ENCODE data around the gene MSX2. TPM values are rescaled to one million over a fixed set of nuclear protein-coding genes. Genes with fewer than 3 reads are reported as not detected.

MSX2 gene
- total RNA-seq (10 to 100 TPM; 37.7 to 39.2 TPM), polyA plus RNA-seq (ENCODE audit: insufficient read depth, low read depth, low replicate concordance) (15.8 TPM)
- long read RNA-seq, donor 1, partial matches to known transcripts = 0 of 3 reads
- long read RNA-seq, donor 1, other reads (novel, unspliced or antisense) = 0 of 3 reads
- long read RNA-seq, donor 2, partial matches to known transcripts = 0 of 4 reads
- long read RNA-seq, donor 2, other reads (novel, unspliced or antisense) = 0 of 4 reads

DNA sequence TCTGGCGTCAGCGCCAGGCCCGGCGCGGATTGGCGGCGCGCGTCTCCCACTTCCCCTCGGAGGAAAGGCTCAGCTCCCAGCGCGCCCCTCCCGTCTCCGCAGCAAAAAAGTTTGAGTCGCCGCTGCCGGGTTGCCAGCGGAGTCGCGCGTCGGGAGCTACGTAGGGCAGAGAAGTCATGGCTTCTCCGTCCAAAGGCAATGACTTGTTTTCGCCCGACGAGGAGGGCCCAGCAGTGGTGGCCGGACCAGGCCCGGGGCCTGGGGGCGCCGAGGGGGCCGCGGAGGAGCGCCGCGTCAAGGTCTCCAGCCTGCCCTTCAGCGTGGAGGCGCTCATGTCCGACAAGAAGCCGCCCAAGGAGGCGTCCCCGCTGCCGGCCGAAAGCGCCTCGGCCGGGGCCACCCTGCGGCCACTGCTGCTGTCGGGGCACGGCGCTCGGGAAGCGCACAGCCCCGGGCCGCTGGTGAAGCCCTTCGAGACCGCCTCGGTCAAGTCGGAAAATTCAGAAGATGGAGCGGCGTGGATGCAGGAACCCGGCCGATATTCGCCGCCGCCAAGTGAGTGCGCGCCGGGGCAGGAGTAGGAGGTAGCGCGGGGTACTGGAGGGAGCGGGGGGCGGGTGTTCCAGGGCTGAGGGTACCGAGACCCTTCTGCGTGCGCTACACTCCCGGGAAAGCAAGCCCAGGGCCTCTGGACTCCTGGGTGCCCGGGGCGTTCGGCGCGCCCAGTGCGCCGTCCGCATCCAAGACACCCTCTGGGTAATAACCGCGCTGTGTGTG is at the start of gene MSX2:
TSS of gene MSX2 (plus strand) at position 99 of the 777 bp plus-strand sequence. CDS start at position 177, 78 bp downstream.
- WGBS, 2 donors = 0 to 2% methylated on average over 6 to 75 of the region's 87 CpGs
- Histone ChIP-seq H3K27ac (peak within 1 kb of the TSS; percentile 71 to 79), H3K4me3 (peak within 1 kb of the TSS; percentile 68 to 70), H3K36me3 (ENCODE audit: low read depth, missing control alignments) (no peaks in the 10 kb centered on the region), H3K4me1 (peaks cover 4% of the 10 kb centered on the region), H3K27me3 (no peaks in the 10 kb centered on the region), H3K9me3 (no peaks in the 10 kb centered on the region)
- intact Hi-C loops (cut with DNase I; ENCODE audit: low total_unique reads) = no loop called here
- DNase-seq = peak; percentile 94
- TF ChIP-seq, protein P1, sequence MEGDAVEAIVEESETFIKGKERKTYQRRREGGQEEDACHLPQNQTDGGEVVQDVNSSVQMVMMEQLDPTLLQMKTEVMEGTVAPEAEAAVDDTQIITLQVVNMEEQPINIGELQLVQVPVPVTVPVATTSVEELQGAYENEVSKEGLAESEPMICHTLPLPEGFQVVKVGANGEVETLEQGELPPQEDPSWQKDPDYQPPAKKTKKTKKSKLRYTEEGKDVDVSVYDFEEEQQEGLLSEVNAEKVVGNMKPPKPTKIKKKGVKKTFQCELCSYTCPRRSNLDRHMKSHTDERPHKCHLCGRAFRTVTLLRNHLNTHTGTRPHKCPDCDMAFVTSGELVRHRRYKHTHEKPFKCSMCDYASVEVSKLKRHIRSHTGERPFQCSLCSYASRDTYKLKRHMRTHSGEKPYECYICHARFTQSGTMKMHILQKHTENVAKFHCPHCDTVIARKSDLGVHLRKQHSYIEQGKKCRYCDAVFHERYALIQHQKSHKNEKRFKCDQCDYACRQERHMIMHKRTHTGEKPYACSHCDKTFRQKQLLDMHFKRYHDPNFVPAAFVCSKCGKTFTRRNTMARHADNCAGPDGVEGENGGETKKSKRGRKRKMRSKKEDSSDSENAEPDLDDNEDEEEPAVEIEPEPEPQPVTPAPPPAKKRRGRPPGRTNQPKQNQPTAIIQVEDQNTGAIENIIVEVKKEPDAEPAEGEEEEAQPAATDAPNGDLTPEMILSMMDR (IDR thresholded peaks at IDR 0.05) = no peak
- peak; percentile 33 for TF ChIP-seq POLR2A (IDR thresholded peaks at IDR 0.05)

DNA sequence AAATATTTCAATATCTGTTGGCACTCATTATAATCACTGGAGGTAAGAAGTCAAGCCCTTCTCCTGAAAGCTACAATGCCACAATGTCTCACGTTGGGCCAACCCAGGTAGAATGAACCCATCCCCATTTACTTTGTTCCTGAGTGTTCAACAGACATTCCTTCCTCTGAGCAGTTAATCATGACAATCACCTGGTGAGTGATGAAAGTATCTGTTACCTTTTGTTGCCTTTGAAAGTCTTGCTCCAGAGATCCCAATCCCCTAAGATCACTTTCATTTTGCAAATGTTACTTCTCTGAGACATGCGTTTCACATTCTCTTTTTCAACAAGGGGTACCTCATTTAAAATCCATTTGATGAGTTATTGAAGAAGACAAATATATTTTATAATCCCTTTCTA is 49.3 kb upstream of the MSX2 start:
- 83 to 92% methylated on average over 2 of the region's 2 CpGs for WGBS, 2 donors
- TF ChIP-seq, protein P1 (IDR thresholded peaks at IDR 0.05) = no peak
- TF ChIP-seq POLR2A (IDR thresholded peaks at IDR 0.05) = no peak
- no peaks in the 10 kb centered on the region for H3K27me3 ChIP-seq
- H3K9me3 ChIP-seq = no peaks in the 10 kb centered on the region
- H3K27ac ChIP-seq = no peak overlapping the region
- no peak overlapping the region for H3K4me3 ChIP-seq
- H3K4me1 ChIP-seq = no peaks in the 10 kb centered on the region
- intact Hi-C loops (cut with DNase I; ENCODE audit: low total_unique reads) = no loop called here
- H3K36me3 ChIP-seq (ENCODE audit: low read depth, missing control alignments) = no peaks in the 10 kb centered on the region
- no peak for DNase-seq

DNA sequence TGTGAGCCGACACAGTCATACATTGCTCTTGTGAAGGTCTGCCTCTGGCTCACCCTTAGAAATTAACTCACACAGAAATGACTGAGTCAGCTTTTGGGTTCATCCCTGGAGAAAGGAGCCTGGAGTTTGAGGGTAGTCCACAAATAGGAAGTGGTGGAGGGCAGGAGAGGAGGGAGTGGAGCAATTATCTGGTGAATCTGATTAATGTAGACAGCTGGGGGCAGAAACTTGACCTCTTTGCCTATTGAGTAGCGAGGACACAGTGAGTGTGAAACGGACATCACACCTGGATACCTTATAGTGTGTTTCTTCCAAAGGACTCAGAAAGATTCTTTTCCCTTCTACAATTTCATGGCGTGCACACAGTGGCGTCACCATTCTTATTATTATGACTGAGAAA is 48.5 kb upstream of the MSX2 start:
- Histone ChIP-seq H3K27ac (no peak overlapping the region), H3K36me3 (ENCODE audit: low read depth, missing control alignments) (no peaks in the 10 kb centered on the region), H3K4me3 (no peak overlapping the region), H3K27me3 (no peaks in the 10 kb centered on the region), H3K4me1 (no peaks in the 10 kb centered on the region), H3K9me3 (no peaks in the 10 kb centered on the region)
- TF ChIP-seq POLR2A (IDR thresholded peaks at IDR 0.05) = no peak
- TF ChIP-seq, protein P1 (IDR thresholded peaks at IDR 0.05) = no peak
- 75 to 89% methylated on average over 5 of the region's 5 CpGs for WGBS, 2 donors
- intact Hi-C loops (cut with DNase I; ENCODE audit: low total_unique reads) = no loop called here
- DNase-seq = no peak

DNA sequence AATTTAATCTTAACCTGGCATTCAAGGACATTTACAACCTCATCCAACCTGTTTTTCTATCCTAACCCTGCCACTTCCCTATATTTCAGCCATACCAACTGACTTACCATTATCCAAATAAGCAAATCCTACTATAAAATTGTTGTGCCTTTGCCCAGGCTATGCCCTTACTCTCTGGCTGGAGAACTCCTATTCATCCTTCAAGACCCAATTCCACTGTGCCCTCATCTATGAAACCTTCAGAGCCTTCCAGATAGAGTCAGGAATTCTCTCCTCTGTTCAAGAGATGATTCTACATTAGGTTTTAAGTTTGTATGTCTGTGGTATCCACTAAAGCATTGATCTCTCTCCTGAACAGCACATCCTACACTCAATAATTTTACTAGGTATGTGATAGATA is 46.3 kb upstream of the MSX2 start:
- H3K4me3 ChIP-seq = no peak overlapping the region
- H3K4me1 ChIP-seq = no peaks in the 10 kb centered on the region
- intact Hi-C loops (cut with DNase I; ENCODE audit: low total_unique reads) = no loop called here
- H3K27ac ChIP-seq = no peak overlapping the region
- no peaks in the 10 kb centered on the region for H3K27me3 ChIP-seq
- H3K36me3 ChIP-seq (ENCODE audit: low read depth, missing control alignments) = no peaks in the 10 kb centered on the region
- no peaks in the 10 kb centered on the region for H3K9me3 ChIP-seq
- DNase-seq = no peak
- TF ChIP-seq, protein P1 (IDR thresholded peaks at IDR 0.05) = no peak
- TF ChIP-seq POLR2A (IDR thresholded peaks at IDR 0.05) = no peak
